Mucosa of stomach (tissue), 1 donor: ENCODE data around the gene CDKL4.
"Not testable (repeated sequence)": the region's sequence is repeated elsewhere in the genome, so short reads cannot be mapped to it uniquely, and the experiment has no call there.

ENCODE experiments used
- H3K27me3 ChIP-seq: one replicate; pipeline ENCODE4 v1.7.0; 2013; ENCODE audit warnings: mild to moderate bottlenecking, low read length; ENCODE audit not compliant: control insufficient read depth, insufficient read depth
- H3K36me3 ChIP-seq: one replicate; pipeline ENCODE4 v1.7.0; 2013; ENCODE audit warnings: low read length; ENCODE audit not compliant: control insufficient read depth, insufficient read depth
- H3K4me1 ChIP-seq: one replicate; pipeline ENCODE4 v1.7.0; 2013; ENCODE audit warnings: mild to moderate bottlenecking, low read length; ENCODE audit not compliant: control insufficient read depth, insufficient read depth
- H3K4me3 ChIP-seq: one replicate; pipeline ENCODE4 v1.7.0; 2013; ENCODE audit warnings: low read length
- H3K9ac ChIP-seq: one replicate; pipeline ENCODE4 v1.7.0; 2013; ENCODE audit warnings: mild to moderate bottlenecking, low read length, moderate library complexity
- H3K9me3 ChIP-seq: one replicate; pipeline ENCODE4 v1.7.0; 2013; ENCODE audit warnings: mild to moderate bottlenecking, low read length, moderate library complexity; ENCODE audit not compliant: control insufficient read depth
- donor health status: Pancreatic carcinoma.

CDKL4 gene

GRCh38 chr2:39172047-39172706 lies 71.6 kb downstream of the CDKL4 start:
- H3K27me3 ChIP-seq, H3K36me3 ChIP-seq, H3K4me3 ChIP-seq, H3K9ac ChIP-seq, H3K9me3 ChIP-seq, H3K4me1 ChIP-seq: not testable (repeated sequence)

DNA sequence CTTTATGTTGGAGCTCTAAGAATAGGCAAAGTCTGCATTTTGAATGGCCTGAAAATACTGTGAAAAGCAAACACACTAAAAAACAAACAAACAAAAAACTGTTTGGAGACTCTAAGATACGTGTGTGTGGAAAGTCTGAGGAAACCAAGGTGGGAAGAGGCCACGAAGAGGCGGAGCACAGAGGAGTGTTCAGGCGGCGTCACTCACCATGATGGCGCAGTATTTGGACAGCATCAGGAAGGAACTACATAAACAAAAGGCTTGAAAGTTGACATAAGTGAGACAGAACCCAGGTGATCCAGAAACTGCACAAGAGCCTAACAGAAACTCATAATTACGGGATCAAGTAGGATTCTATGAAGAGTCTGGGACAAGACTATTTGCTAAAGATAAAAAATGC lies 72.1 kb downstream of the CDKL4 start:
- H3K36me3 ChIP-seq, result no peaks in the 10 kb centered on the region
- no peaks in the 10 kb centered on the region for H3K4me1 ChIP-seq
- no peaks in the 10 kb centered on the region for H3K27me3 ChIP-seq
- no peak overlapping the region for H3K4me3 ChIP-seq
- H3K9ac ChIP-seq, result no peak overlapping the region
- no peaks in the 10 kb centered on the region for H3K9me3 ChIP-seq

GRCh38 chr2:39164089-39164488 lies 79.7 kb downstream of the CDKL4 start:
- Histone ChIP-seq H3K9me3 (no peaks in the 10 kb centered on the region), H3K4me3 (no peak overlapping the region), H3K4me1 (no peaks in the 10 kb centered on the region), H3K36me3 (no peaks in the 10 kb centered on the region), H3K9ac (no peak overlapping the region), H3K27me3 (no peaks in the 10 kb centered on the region)

- Histone ChIP-seq H3K9me3 (no peaks in the 10 kb centered on the region), H3K36me3 (no peaks in the 10 kb centered on the region), H3K9ac (no peak overlapping the region), H3K27me3 (no peaks in the 10 kb centered on the region), H3K4me3 (no peak overlapping the region), H3K4me1 (no peaks in the 10 kb centered on the region)
Observed at GRCh38 chr2:39160982-39161381, 82.8 kb downstream of the CDKL4 start.

GRCh38 chr2:39159283-39159682 lies 84.5 kb downstream of the CDKL4 start:
- H3K4me3 ChIP-seq, result no peak overlapping the region
- H3K9me3 ChIP-seq, result no peaks in the 10 kb centered on the region

GRCh38 chr2:39158351-39158750 lies 85.4 kb downstream of the CDKL4 start:
- H3K4me1 ChIP-seq, result no peaks in the 10 kb centered on the region
- no peaks in the 10 kb centered on the region for H3K36me3 ChIP-seq
- H3K9me3 ChIP-seq, result no peaks in the 10 kb centered on the region
- no peak overlapping the region for H3K9ac ChIP-seq
- no peak overlapping the region for H3K4me3 ChIP-seq
- no peaks in the 10 kb centered on the region for H3K27me3 ChIP-seq

More at GRCh38 chr2:39159283-39159682, 84.5 kb downstream of the CDKL4 start:
- Histone ChIP-seq H3K36me3 (no peaks in the 10 kb centered on the region), H3K27me3 (no peaks in the 10 kb centered on the region), H3K4me1 (no peaks in the 10 kb centered on the region), H3K9ac (no peak overlapping the region)

DNA sequence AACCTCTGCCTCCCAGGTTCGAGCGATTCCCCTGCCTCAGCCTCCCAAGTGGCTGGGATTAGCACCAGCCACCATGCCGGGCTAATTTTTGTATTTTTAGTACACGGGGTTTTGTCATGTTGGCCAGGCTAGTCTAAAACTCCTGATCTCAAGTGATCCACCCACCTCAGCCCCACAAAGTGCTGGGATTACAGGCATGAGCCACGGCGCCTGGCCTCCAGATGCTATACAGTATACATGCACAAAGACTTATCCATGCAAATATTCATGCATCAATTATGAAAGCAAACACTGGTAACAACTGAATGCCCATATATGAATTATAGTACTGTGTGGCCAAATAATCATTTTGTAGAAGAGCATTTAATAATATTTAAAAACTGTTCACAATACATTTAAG lies 86.9 kb downstream of the CDKL4 start:
- no peak overlapping the region for H3K4me3 ChIP-seq
- H3K27me3 ChIP-seq, result no peaks in the 10 kb centered on the region
- no peak overlapping the region for H3K9ac ChIP-seq
- H3K4me1 ChIP-seq, result no peaks in the 10 kb centered on the region
- H3K36me3 ChIP-seq, result no peaks in the 10 kb centered on the region
- no peaks in the 10 kb centered on the region for H3K9me3 ChIP-seq

- Histone ChIP-seq H3K4me1 (no peaks in the 10 kb centered on the region), H3K4me3 (no peak overlapping the region), H3K9ac (no peak overlapping the region), H3K27me3 (no peaks in the 10 kb centered on the region), H3K9me3 (no peaks in the 10 kb centered on the region), H3K36me3 (no peaks in the 10 kb centered on the region)
Observed at GRCh38 chr2:39156107-39156506, 87.7 kb downstream of the CDKL4 start.

- H3K36me3 ChIP-seq, H3K27me3 ChIP-seq, H3K4me3 ChIP-seq, H3K9ac ChIP-seq, H3K9me3 ChIP-seq, H3K4me1 ChIP-seq: not testable (repeated sequence)
Observed at GRCh38 chr2:39155573-39155972, 88.2 kb downstream of the CDKL4 start.

DNA sequence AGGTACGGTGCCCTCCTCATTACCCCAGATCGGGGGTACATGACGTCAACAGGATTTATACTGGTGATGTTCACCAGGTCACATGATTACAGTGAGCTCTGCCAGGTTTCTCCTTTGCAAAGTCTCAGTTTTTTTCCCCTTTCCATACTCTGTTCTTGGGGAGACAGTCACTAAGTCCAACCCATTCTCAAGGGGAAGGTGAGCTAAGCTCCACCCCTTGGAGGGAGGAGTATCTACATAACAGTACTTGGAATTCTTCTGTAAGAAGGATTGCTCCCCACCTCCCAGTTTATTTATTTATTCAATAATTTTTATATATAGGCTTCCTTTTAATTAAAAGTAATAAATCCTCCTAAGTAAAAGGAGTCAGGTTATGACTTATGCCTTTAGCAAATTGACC lies 88.8 kb downstream of the CDKL4 start:
- Histone ChIP-seq H3K4me1 (no peaks in the 10 kb centered on the region), H3K9me3 (no peaks in the 10 kb centered on the region), H3K4me3 (no peak overlapping the region), H3K27me3 (no peaks in the 10 kb centered on the region), H3K9ac (no peak overlapping the region), H3K36me3 (no peaks in the 10 kb centered on the region)

GRCh38 chr2:39153312-39153711 lies 90.5 kb downstream of the CDKL4 start:
- Histone ChIP-seq H3K36me3 (no peaks in the 10 kb centered on the region), H3K9me3 (no peaks in the 10 kb centered on the region), H3K4me3 (no peak overlapping the region), H3K4me1 (no peaks in the 10 kb centered on the region), H3K27me3 (no peaks in the 10 kb centered on the region), H3K9ac (no peak overlapping the region)

GRCh38 chr2:39152504-39152903 lies 91.3 kb downstream of the CDKL4 start:
- H3K4me3 ChIP-seq, result no peak overlapping the region
- H3K9me3 ChIP-seq, result no peaks in the 10 kb centered on the region
- no peaks in the 10 kb centered on the region for H3K36me3 ChIP-seq
- H3K27me3 ChIP-seq, result no peaks in the 10 kb centered on the region
- H3K9ac ChIP-seq, result no peak overlapping the region
- no peaks in the 10 kb centered on the region for H3K4me1 ChIP-seq

GRCh38 chr2:39150890-39151497 lies 92.8 kb downstream of the CDKL4 start:
- no peaks in the 10 kb centered on the region for H3K27me3 ChIP-seq
- H3K36me3 ChIP-seq, result no peaks in the 10 kb centered on the region
- H3K9ac ChIP-seq, result no peak overlapping the region
- H3K9me3 ChIP-seq, result no peaks in the 10 kb centered on the region
- H3K4me3 ChIP-seq, result no peak overlapping the region
- no peaks in the 10 kb centered on the region for H3K4me1 ChIP-seq
